Breast epithelium (tissue), 4 donors: ENCODE results near the gene HMGN5. TPM values are rescaled to one million over a fixed set of nuclear protein-coding genes. Genes with fewer than 3 reads are reported as not detected.

Experiments used
- DNase-seq, 2 donors: peaks; one replicate each; pipeline ENCODE4 v3.0.0-alpha.2; 2019; ENCODE audit warnings: low spot score in 2 of 2
- H3K27ac ChIP-seq, 2 donors: fragments of 200-600 bp; sonication (generic) in 1 of 2; one replicate each; pipeline ENCODE4 v1.5.1; 2016 to 2019; ENCODE audit warnings: mild to moderate bottlenecking in 1 of 2
- H3K27me3 ChIP-seq, 2 donors: fragments of 200-600 bp; sonication (generic) in 1 of 2; one replicate each; pipeline versions ENCODE4 v1.5.1 to v1.6.0; 2017 to 2019; ENCODE audit warnings: control low read depth in 1 of 2, mild to moderate bottlenecking in 1 of 2
- H3K36me3 ChIP-seq: fragments of 200-600 bp; one replicate; pipeline ENCODE4 v1.5.1; 2019
- H3K4me1 ChIP-seq, 2 donors: fragments of 200-600 bp; sonication (generic); one replicate each; pipeline ENCODE4 v1.5.1; 2016 to 2019; ENCODE audit warnings: control low read depth in 1 of 2
- H3K4me3 ChIP-seq, 3 donors: fragments of 200-600 bp; sonication (generic); 1 replicate in 2 of 3; 2 replicates in 1 of 3; pipeline ENCODE4 v1.5.1; 2016 to 2019; ENCODE audit warnings: mild to moderate bottlenecking in 3 of 3, moderate library complexity in 2 of 3
- H3K9me3 ChIP-seq, 2 donors: fragments of 200-600 bp; sonication (generic) in 1 of 2; one replicate each; pipeline ENCODE4 v1.5.1; 2016 to 2019; ENCODE audit warnings: control low read depth in 1 of 2
- CTCF ChIP-seq, 3 donors: fragments of 450-650 bp; IDR thresholded peaks; one replicate each; pipeline ENCODE4 v1.5.1; 2016 to 2017; ENCODE audit warnings: antibody characterized with exemption in 3 of 3, mild to moderate bottlenecking in 3 of 3, moderate library complexity in 3 of 3
- POLR2A ChIP-seq: fragments of 450-650 bp; IDR thresholded peaks from one replicate; pipeline ENCODE4 v1.6.1; 2016; ENCODE audit warnings: antibody characterized with exemption, mild to moderate bottlenecking, moderate library complexity
- POLR2AphosphoS5 ChIP-seq, 3 donors: sonication (generic); formaldehyde crosslinking; IDR thresholded peaks; one replicate each; pipeline ENCODE4 v1.6.1; 2017; ENCODE audit warnings: antibody characterized with exemption in 3 of 3
- intact Hi-C: fragments of 100-400 bp; cut with DNase I; formaldehyde crosslinking; loops from one replicate; pipeline ENCODE4 v1.15.1; 2023; ENCODE audit warnings: low total_unique reads
- total RNA-seq, 3 donors: library from RNA; depleted of rRNA; stranded (reverse); fragments of >200 nt; gene quantifications; one replicate each; pipeline ENCODE4 v1.1.0, GENCODE V29; 2016

HMGN5 gene
- 1 to 10 TPM; 4.3 to 8.3 (median 4.6) TPM for total RNA-seq

GRCh38 chrX:81201671-81202455 lies at the start of gene HMGN5, which contains the start of gene SH3BGRL:
Gene HMGN5 (minus strand): TSS chrX:81201913. CDS start chrX:81121549, 80,364 bp downstream.
Gene SH3BGRL (plus strand): TSS chrX:81202102. CDS start chrX:81202201, 99 bp downstream.
- no peaks in the 10 kb centered on the region for H3K36me3 ChIP-seq
- TF ChIP-seq POLR2A (no peak), POLR2AphosphoS5 (IDR thresholded peaks at IDR 0.05) (peak in 2 of 3 donors; percentile 15 to 17), CTCF (IDR thresholded peaks at IDR 0.05) (no peak)
- intact Hi-C loops, result no loop called here
- peak within 1 kb of the TSS; percentile 70 to 75 for H3K27ac ChIP-seq
- DNase-seq, result peak; percentile 64 to 70
- peak within 1 kb of the TSS; percentile 51 to 68 (median 60) for H3K4me3 ChIP-seq
- H3K4me1 ChIP-seq, result no peaks in the 10 kb centered on the region
- H3K9me3 ChIP-seq, result no peaks in the 10 kb centered on the region
- H3K27me3 ChIP-seq, result peaks cover 0 to 7% of the 10 kb centered on the region in 2 donors

GRCh38 chrX:81241753-81242152 lies 40.0 kb upstream of the HMGN5 start:
- H3K36me3 ChIP-seq, result no peaks in the 10 kb centered on the region
- H3K27ac ChIP-seq, result no peak overlapping the region
- no peak for TF ChIP-seq CTCF (IDR thresholded peaks at IDR 0.05)
- no peak for TF ChIP-seq POLR2AphosphoS5 (IDR thresholded peaks at IDR 0.05)
- TF ChIP-seq POLR2A, result no peak
- no peak overlapping the region for H3K4me3 ChIP-seq
- intact Hi-C loops, result no loop called here
- peaks cover 0 to 21% of the 10 kb centered on the region in 2 donors for H3K27me3 ChIP-seq
- no peaks in the 10 kb centered on the region for H3K4me1 ChIP-seq
- H3K9me3 ChIP-seq, result peaks cover 9 to 22% of the 10 kb centered on the region in 2 donors
- DNase-seq, result no peak

GRCh38 chrX:81240701-81241331 lies 39.1 kb upstream of the HMGN5 start:
- Histone ChIP-seq H3K36me3 (no peaks in the 10 kb centered on the region), H3K4me1 (no peaks in the 10 kb centered on the region), H3K4me3 (no peak overlapping the region), H3K9me3 (peaks cover 9 to 17% of the 10 kb centered on the region in 2 donors), H3K27me3 (peaks cover 0 to 28% of the 10 kb centered on the region in 2 donors), H3K27ac (no peak overlapping the region)
- intact Hi-C loops, result no loop called here
- no peak for DNase-seq
- TF ChIP-seq CTCF (IDR thresholded peaks at IDR 0.05), result no peak
- TF ChIP-seq POLR2A, result no peak
- TF ChIP-seq POLR2AphosphoS5 (IDR thresholded peaks at IDR 0.05), result no peak

- Histone ChIP-seq H3K36me3 (no peaks in the 10 kb centered on the region), H3K27me3 (peaks cover 0 to 28% of the 10 kb centered on the region in 2 donors), H3K9me3 (peaks cover 9 to 17% of the 10 kb centered on the region in 2 donors), H3K27ac (no peak overlapping the region), H3K4me1 (no peaks in the 10 kb centered on the region), H3K4me3 (no peak overlapping the region)
- intact Hi-C loops, result no loop called here
- no peak for DNase-seq
- TF ChIP-seq POLR2A (no peak), POLR2AphosphoS5 (IDR thresholded peaks at IDR 0.05) (no peak), CTCF (IDR thresholded peaks at IDR 0.05) (no peak)
These were observed 36.5 kb upstream of the HMGN5 start for GRCh38 chrX:81238166-81238565.

GRCh38 chrX:81237516-81237915 lies 35.8 kb upstream of the HMGN5 start:
- peaks cover 0 to 28% of the 10 kb centered on the region in 2 donors for H3K27me3 ChIP-seq
- no peak for TF ChIP-seq CTCF (IDR thresholded peaks at IDR 0.05)
- TF ChIP-seq POLR2AphosphoS5 (IDR thresholded peaks at IDR 0.05), result no peak
- no peak for TF ChIP-seq POLR2A
- no peak overlapping the region for H3K27ac ChIP-seq
- no peaks in the 10 kb centered on the region for H3K4me1 ChIP-seq
- no peak for DNase-seq
- H3K9me3 ChIP-seq, result peaks cover 9 to 17% of the 10 kb centered on the region in 2 donors
- H3K4me3 ChIP-seq, result no peak overlapping the region
- intact Hi-C loops, result no loop called here
- H3K36me3 ChIP-seq, result no peaks in the 10 kb centered on the region
